ENCODE measurements around the gene USP24.

GRCh38 chr1:55245781-55246180 lies 30.6 kb upstream of the USP24 start:
- TF ChIP-seq CTCF (IDR thresholded peaks at IDR 0.05 in 2 of 3, conservative IDR thresholded peaks at IDR 0.05 in 1 of 3; ENCODE audit: control insufficient read depth in 2 of 3, extremely low read depth in 1 of 3, insufficient read depth in 1 of 3, low read depth in 3 of 3, low read length in 3 of 3) (no peak), CBFB (IDR thresholded peaks at IDR 0.05; ENCODE audit: low read depth) (no peak), EZH2 (IDR thresholded peaks at IDR 0.05; ENCODE audit: borderline replicate concordance, control insufficient read depth, low read depth, low read length) (no peak), PBX3 (IDR thresholded peaks at IDR 0.05; ENCODE audit: insufficient replicate concordance, low read depth, low read length) (no peak), ATF2 (IDR thresholded peaks at IDR 0.05; ENCODE audit: low read length) (no peak), MYC (IDR thresholded peaks at IDR 0.05; ENCODE audit: insufficient read depth, insufficient read length, insufficient replicate concordance, low read length, severe bottlenecking) (no peak), RCOR1 (conservative IDR thresholded peaks at IDR 0.05; ENCODE audit: low read depth, low read length) (no peak)

Measured in GM12878 (cell line).